ENCODE measurements around the gene CENPX.

CENPX gene

GRCh38 chr17:82060001-82060380 is 37.3 kb upstream of the CENPX start:
- Histone ChIP-seq H3K36me3 (ENCODE audit: control insufficient read depth, insufficient read depth, low read length) (peaks cover 39% of the 10 kb centered on the region), H3K9ac (ENCODE audit: low read length) (no peak overlapping the region), H3K4me1 (ENCODE audit: control insufficient read depth, insufficient read depth, low read length) (no peaks in the 10 kb centered on the region), H3K27me3 (ENCODE audit: control insufficient read depth, insufficient read depth, low read length) (no peaks in the 10 kb centered on the region), H3K27ac (ENCODE audit: low read depth, low read length) (no peak overlapping the region), H3K4me3 (ENCODE audit: low read length) (no peak overlapping the region)

GRCh38 chr17:82059272-82060000 is 36.8 kb upstream of the CENPX start:
- H3K27me3 ChIP-seq (ENCODE audit: control insufficient read depth, insufficient read depth, low read length), result no peaks in the 10 kb centered on the region
- H3K9ac ChIP-seq (ENCODE audit: low read length), result no peak overlapping the region
- H3K36me3 ChIP-seq (ENCODE audit: control insufficient read depth, insufficient read depth, low read length), result peaks cover 44% of the 10 kb centered on the region
- no peak overlapping the region for H3K27ac ChIP-seq (ENCODE audit: low read depth, low read length)
- no peak overlapping the region for H3K4me3 ChIP-seq (ENCODE audit: low read length)
- H3K4me1 ChIP-seq (ENCODE audit: control insufficient read depth, insufficient read depth, low read length), result no peaks in the 10 kb centered on the region

GRCh38 chr17:82058855-82059249 is 36.2 kb upstream of the CENPX start:
- Histone ChIP-seq H3K4me3 (ENCODE audit: low read length) (no peak overlapping the region), H3K4me1 (ENCODE audit: control insufficient read depth, insufficient read depth, low read length) (no peaks in the 10 kb centered on the region), H3K27ac (ENCODE audit: low read depth, low read length) (no peak overlapping the region), H3K9ac (ENCODE audit: low read length) (no peak overlapping the region), H3K36me3 (ENCODE audit: control insufficient read depth, insufficient read depth, low read length) (peaks cover 49% of the 10 kb centered on the region), H3K27me3 (ENCODE audit: control insufficient read depth, insufficient read depth, low read length) (no peaks in the 10 kb centered on the region)

- no peak overlapping the region for H3K9ac ChIP-seq (ENCODE audit: low read length)
- no peaks in the 10 kb centered on the region for H3K4me1 ChIP-seq (ENCODE audit: control insufficient read depth, insufficient read depth, low read length)
- H3K4me3 ChIP-seq (ENCODE audit: low read length), result no peak overlapping the region
- peaks cover 51% of the 10 kb centered on the region for H3K36me3 ChIP-seq (ENCODE audit: control insufficient read depth, insufficient read depth, low read length)
- no peaks in the 10 kb centered on the region for H3K27me3 ChIP-seq (ENCODE audit: control insufficient read depth, insufficient read depth, low read length)
- no peak overlapping the region for H3K27ac ChIP-seq (ENCODE audit: low read depth, low read length)
These were observed 35.7 kb upstream of the CENPX start for GRCh38 chr17:82058230-82058854.

- Histone ChIP-seq H3K27me3 (ENCODE audit: control insufficient read depth, insufficient read depth, low read length) (no peaks in the 10 kb centered on the region), H3K36me3 (ENCODE audit: control insufficient read depth, insufficient read depth, low read length) (peaks cover 45% of the 10 kb centered on the region), H3K27ac (ENCODE audit: low read depth, low read length) (no peak overlapping the region), H3K9ac (ENCODE audit: low read length) (no peak overlapping the region), H3K4me3 (ENCODE audit: low read length) (no peak overlapping the region), H3K4me1 (ENCODE audit: control insufficient read depth, insufficient read depth, low read length) (peaks cover 6% of the 10 kb centered on the region)
These were observed 34.3 kb upstream of the CENPX start for GRCh38 chr17:82056729-82057621.

- no peaks in the 10 kb centered on the region for H3K27me3 ChIP-seq (ENCODE audit: control insufficient read depth, insufficient read depth, low read length)
- no peak overlapping the region for H3K4me3 ChIP-seq (ENCODE audit: low read length)
- H3K27ac ChIP-seq (ENCODE audit: low read depth, low read length), result no peak overlapping the region
- H3K36me3 ChIP-seq (ENCODE audit: control insufficient read depth, insufficient read depth, low read length), result peaks cover 38% of the 10 kb centered on the region
- no peak overlapping the region for H3K9ac ChIP-seq (ENCODE audit: low read length)
- H3K4me1 ChIP-seq (ENCODE audit: control insufficient read depth, insufficient read depth, low read length), result peaks cover 6% of the 10 kb centered on the region
These were observed 33.5 kb upstream of the CENPX start for GRCh38 chr17:82055965-82056728.

GRCh38 chr17:82055023-82055964 is 32.6 kb upstream of the CENPX start:
- Histone ChIP-seq H3K4me3 (ENCODE audit: low read length) (no peak overlapping the region), H3K36me3 (ENCODE audit: control insufficient read depth, insufficient read depth, low read length) (peaks cover 33% of the 10 kb centered on the region), H3K9ac (ENCODE audit: low read length) (no peak overlapping the region), H3K27me3 (ENCODE audit: control insufficient read depth, insufficient read depth, low read length) (no peaks in the 10 kb centered on the region), H3K4me1 (ENCODE audit: control insufficient read depth, insufficient read depth, low read length) (peaks cover 12% of the 10 kb centered on the region), H3K27ac (ENCODE audit: low read depth, low read length) (no peak overlapping the region)

GRCh38 chr17:82054351-82055022 is 31.8 kb upstream of the CENPX start:
- H3K27me3 ChIP-seq (ENCODE audit: control insufficient read depth, insufficient read depth, low read length), result no peaks in the 10 kb centered on the region
- no peak overlapping the region for H3K4me3 ChIP-seq (ENCODE audit: low read length)
- peaks cover 33% of the 10 kb centered on the region for H3K36me3 ChIP-seq (ENCODE audit: control insufficient read depth, insufficient read depth, low read length)
- H3K9ac ChIP-seq (ENCODE audit: low read length), result no peak overlapping the region
- H3K4me1 ChIP-seq (ENCODE audit: control insufficient read depth, insufficient read depth, low read length), result peaks cover 13% of the 10 kb centered on the region
- H3K27ac ChIP-seq (ENCODE audit: low read depth, low read length), result no peak overlapping the region

GRCh38 chr17:82053556-82054263 is 31.0 kb upstream of the CENPX start:
- H3K4me1 ChIP-seq (ENCODE audit: control insufficient read depth, insufficient read depth, low read length), result peaks cover 13% of the 10 kb centered on the region
- H3K4me3 ChIP-seq (ENCODE audit: low read length), result peak overlapping the region; percentile 75
- peaks cover 37% of the 10 kb centered on the region for H3K36me3 ChIP-seq (ENCODE audit: control insufficient read depth, insufficient read depth, low read length)
- H3K27me3 ChIP-seq (ENCODE audit: control insufficient read depth, insufficient read depth, low read length), result no peaks in the 10 kb centered on the region
- H3K9ac ChIP-seq (ENCODE audit: low read length), result no peak overlapping the region
- no peak overlapping the region for H3K27ac ChIP-seq (ENCODE audit: low read depth, low read length)

- no peak overlapping the region for H3K27ac ChIP-seq (ENCODE audit: low read depth, low read length)
- no peak overlapping the region for H3K9ac ChIP-seq (ENCODE audit: low read length)
- H3K36me3 ChIP-seq (ENCODE audit: control insufficient read depth, insufficient read depth, low read length), result peaks cover 34% of the 10 kb centered on the region
These were observed 30.5 kb upstream of the CENPX start for GRCh38 chr17:82053130-82053529.

More at GRCh38 chr17:82053130-82053529, 30.5 kb upstream of the CENPX start:
- H3K4me1 ChIP-seq (ENCODE audit: control insufficient read depth, insufficient read depth, low read length), result peaks cover 13% of the 10 kb centered on the region
- peak overlapping the region; percentile 75 for H3K4me3 ChIP-seq (ENCODE audit: low read length)
- H3K27me3 ChIP-seq (ENCODE audit: control insufficient read depth, insufficient read depth, low read length), result no peaks in the 10 kb centered on the region
